Type B pancreatic cell (in vitro differentiated cells): ENCODE results near the gene PANX1. TPM values are rescaled to one million over a fixed set of nuclear protein-coding genes. Genes with fewer than 3 reads are reported as not detected.
A peak's percentile ranks its signal among the peaks of the same experiment; 100 is the strongest.

Source experiments
- DNase-seq: peaks from one replicate; pipeline ENCODE4 v3.0.0; 2021; ENCODE audit warnings: mixed read lengths; ENCODE audit not compliant: unreplicated experiment; ENCODE audit errors: extremely low spot score
- H3K27ac Mint-ChIP-seq: 2 replicates; pipeline ENCODE4 v1.8.0; 2021; ENCODE audit warnings: mild to moderate bottlenecking, mixed read lengths
- H3K27me3 Mint-ChIP-seq: 2 replicates; pipeline ENCODE4 v1.8.0; 2021; ENCODE audit warnings: mixed read lengths
- H3K36me3 Mint-ChIP-seq: 2 replicates; pipeline ENCODE4 v1.8.0; 2021; ENCODE audit warnings: mixed read lengths
- H3K4me1 Mint-ChIP-seq: one replicate; pipeline ENCODE4 v1.8.0; 2021; ENCODE audit warnings: mixed read lengths; ENCODE audit not compliant: unreplicated experiment
- H3K4me3 Mint-ChIP-seq: 2 replicates; pipeline ENCODE4 v1.8.0; 2021; ENCODE audit warnings: mild to moderate bottlenecking, mixed read lengths
- H3K9me3 Mint-ChIP-seq: 2 replicates; pipeline ENCODE4 v1.8.0; 2021; ENCODE audit warnings: mixed read lengths
- CTCF ChIP-seq: fragments of 200-600 bp; sonication (generic); conservative IDR thresholded peaks from 2 replicates; pipeline ENCODE4 v1.5.0; 2021; ENCODE audit warnings: antibody characterized with exemption, mild to moderate bottlenecking
- total RNA-seq: library from RNA; stranded (reverse); gene quantifications from 2 replicates; pipeline ENCODE4 v1.2.1, GENCODE V29; 2021; ENCODE audit warnings: low replicate concordance

The PANX1 gene
- total RNA-seq, 1 donor from 2014 or later = 26.1 TPM

DNA sequence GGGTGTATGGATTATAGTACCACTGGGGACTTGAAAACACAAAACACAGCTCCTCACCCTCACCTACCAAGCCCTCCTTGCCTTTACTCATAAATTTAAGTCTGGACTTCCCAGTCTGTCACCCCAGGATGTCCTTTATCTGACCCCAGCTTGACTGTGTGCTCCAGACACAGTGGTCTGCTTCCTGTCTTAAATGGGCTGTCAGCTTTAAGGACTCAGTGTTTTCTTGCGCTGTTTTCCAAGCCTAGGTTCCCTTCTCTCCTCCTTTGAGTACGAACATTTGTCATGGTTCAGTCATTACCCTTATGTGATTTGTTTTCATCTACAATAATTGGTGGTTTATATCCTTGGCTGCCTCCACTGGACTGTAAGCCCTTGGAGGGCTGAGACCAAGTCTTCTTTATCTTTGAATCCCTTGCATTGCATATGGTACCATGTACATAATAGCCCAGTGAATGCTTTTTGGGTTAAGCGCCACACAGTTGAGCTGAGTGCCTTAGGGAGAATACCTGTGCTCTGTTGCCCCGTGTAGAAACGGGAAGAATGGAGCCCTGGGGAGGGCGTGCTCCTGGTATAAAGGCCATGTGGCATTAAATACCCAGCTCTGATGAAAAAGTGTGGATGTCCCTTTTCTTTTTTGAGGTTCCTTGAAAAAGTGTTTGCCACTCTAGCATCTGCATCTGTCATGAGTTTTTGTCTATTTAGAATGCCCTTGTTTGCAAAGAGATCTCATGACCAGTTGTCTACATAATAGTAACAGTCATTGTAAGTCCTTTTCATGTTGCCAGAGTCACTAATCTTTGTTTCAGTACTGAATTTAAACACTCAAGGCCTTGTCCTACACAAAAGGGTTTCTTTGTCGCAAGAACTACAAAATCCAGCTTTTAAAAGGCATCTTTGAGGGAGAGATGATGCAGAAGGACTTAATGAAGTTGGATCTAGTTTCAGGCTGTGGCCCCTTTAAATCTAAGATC lies 14.0 kb downstream of the PANX1 start:
- no peak for DNase-seq
- H3K4me1 Mint-ChIP-seq = peaks cover 50% of the 10 kb centered on the region
- H3K36me3 Mint-ChIP-seq = no peaks in the 10 kb centered on the region
- no peaks in the 10 kb centered on the region for H3K27me3 Mint-ChIP-seq
- peak overlapping the region; percentile 68 for H3K27ac Mint-ChIP-seq
- TF ChIP-seq CTCF = no peak
- H3K9me3 Mint-ChIP-seq = no peaks in the 10 kb centered on the region
- H3K4me3 Mint-ChIP-seq = peak overlapping the region; percentile 3

DNA sequence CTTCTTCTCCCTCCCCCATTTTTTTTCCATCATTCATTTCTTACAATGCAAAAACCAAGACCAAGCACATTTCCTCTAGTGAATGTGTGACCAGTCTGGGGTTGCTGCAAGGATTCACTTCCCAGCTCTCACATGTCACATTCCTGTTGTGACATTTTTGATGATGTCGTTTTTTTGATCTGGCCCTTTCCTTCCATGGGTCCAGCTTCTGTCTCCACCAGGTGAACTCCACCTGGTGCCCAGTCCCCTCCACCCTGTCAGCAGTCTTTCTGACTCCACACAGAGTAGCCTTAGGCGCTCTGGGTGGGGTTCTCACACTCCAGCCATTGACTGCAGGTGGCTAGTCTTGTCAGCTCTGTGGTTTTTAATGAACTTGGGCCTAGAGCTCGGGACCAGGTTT lies 15.6 kb downstream of the PANX1 start:
- Mint-ChIP-seq H3K36me3 (no peaks in the 10 kb centered on the region), H3K4me1 (peaks cover 64% of the 10 kb centered on the region), H3K27me3 (no peaks in the 10 kb centered on the region), H3K4me3 (no peak overlapping the region), H3K27ac (no peak overlapping the region), H3K9me3 (no peaks in the 10 kb centered on the region)
- no peak for TF ChIP-seq CTCF
- no peak for DNase-seq

DNA sequence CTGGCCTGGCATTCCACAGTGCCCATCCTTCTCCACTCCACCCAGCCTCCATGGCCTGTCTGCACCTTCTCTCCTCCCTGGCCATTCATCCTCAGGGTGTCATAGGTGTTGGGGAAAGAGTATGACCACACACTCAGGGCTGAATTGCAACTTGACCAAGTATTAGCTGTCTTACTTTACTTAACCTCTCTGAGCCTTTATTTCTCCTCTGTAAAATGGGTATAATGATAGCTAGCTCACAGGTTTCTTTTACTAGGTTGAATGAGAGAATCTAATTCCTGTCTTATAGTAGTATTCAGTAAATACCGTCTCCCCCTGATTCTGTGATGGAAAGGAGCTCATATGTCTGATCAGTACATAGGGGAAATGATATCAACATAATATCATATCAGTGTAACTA lies 16.0 kb downstream of the PANX1 start:
- Mint-ChIP-seq H3K4me1 (peaks cover 66% of the 10 kb centered on the region), H3K27me3 (no peaks in the 10 kb centered on the region), H3K27ac (no peak overlapping the region), H3K36me3 (peaks cover under 1% of the 10 kb centered on the region), H3K4me3 (no peak overlapping the region), H3K9me3 (no peaks in the 10 kb centered on the region)
- no peak for DNase-seq
- TF ChIP-seq CTCF = no peak

DNA sequence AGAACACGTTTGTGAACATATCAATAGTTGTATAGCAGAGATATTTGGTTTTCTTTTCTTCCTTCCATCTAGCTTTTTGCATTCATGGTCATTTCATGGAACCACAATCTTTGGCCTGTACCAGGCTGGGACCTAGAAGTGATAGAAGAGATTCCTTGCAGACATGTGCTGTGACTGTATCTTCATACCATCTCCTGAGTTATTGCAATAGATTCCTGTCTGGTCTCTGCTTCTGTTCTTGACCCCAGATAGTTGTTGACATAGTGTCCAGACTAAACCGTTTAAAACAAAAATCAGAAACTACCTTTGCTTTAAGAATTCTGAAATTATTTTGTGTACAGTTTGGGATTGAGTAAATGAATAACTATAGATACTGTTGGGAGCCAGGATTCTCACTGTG lies 16.8 kb downstream of the PANX1 start:
- Mint-ChIP-seq H3K27me3 (no peaks in the 10 kb centered on the region), H3K4me3 (no peak overlapping the region), H3K27ac (no peak overlapping the region), H3K36me3 (peaks cover 5% of the 10 kb centered on the region), H3K4me1 (peaks cover 63% of the 10 kb centered on the region), H3K9me3 (no peaks in the 10 kb centered on the region)
- no peak for DNase-seq
- no peak for TF ChIP-seq CTCF

DNA sequence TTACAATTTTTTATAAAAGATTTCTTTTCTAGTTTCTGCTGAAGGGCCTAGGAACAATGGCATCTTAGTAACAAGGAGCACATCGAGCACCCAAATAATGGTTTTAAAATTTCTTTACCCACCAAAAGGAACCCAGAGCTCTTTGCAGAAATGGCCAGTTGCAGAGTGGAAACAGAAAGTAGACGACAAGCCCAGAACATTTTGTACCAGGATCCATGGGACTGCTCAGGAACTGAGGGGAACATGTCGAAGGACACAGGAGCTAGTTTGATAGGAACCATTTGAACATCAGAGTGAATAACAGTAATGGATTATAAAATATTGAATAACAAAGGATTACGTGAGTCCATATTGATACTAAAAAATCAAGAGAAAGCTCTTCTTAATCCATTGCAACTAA lies 17.3 kb downstream of the PANX1 start:
- H3K4me1 Mint-ChIP-seq = peaks cover 64% of the 10 kb centered on the region
- H3K4me3 Mint-ChIP-seq = no peak overlapping the region
- no peak overlapping the region for H3K27ac Mint-ChIP-seq
- no peak for TF ChIP-seq CTCF
- DNase-seq = no peak
- H3K27me3 Mint-ChIP-seq = no peaks in the 10 kb centered on the region
- no peaks in the 10 kb centered on the region for H3K9me3 Mint-ChIP-seq
- peaks cover 5% of the 10 kb centered on the region for H3K36me3 Mint-ChIP-seq
